ENCODE data around the gene BABAM1. TPM values are rescaled to one million over a fixed set of nuclear protein-coding genes. Genes with fewer than 3 reads are reported as not detected.
"Not testable (repeated sequence)": the region's sequence is repeated elsewhere in the genome, so short reads cannot be mapped to it uniquely, and the experiment has no call there.

The BABAM1 gene
- total and polyA plus RNA-seq, 2 of the 4 experiments (the other 2 are of a cell fraction) = 95.1 to 101 TPM

- BruUV-seq (replicated peaks); H4K20me1 ChIP-seq (ENCODE audit: insufficient read depth, low read length); H3K14ac ChIP-seq (replicated peaks; ENCODE audit: low read depth, low read length); H2AFZ ChIP-seq (replicated peaks; ENCODE audit: low read length, poor library complexity); dilution Hi-C loops (cut with HindIII; ENCODE audit: low sequenced_read_pairs, unreplicated experiment); H3K27me3 ChIP-seq (ENCODE audit: control insufficient read depth, insufficient read depth, low read length); H3K4ac ChIP-seq (ENCODE audit: low read depth, low read length); in situ Hi-C loops (cut with MboI; ENCODE audit: low sequenced_read_pairs); H3K56ac ChIP-seq (ENCODE audit: extremely low read depth, insufficient read depth, low read length); H2AK9ac ChIP-seq (replicated peaks; ENCODE audit: low read depth, low read length, poor library complexity); H2AK5ac ChIP-seq (ENCODE audit: low read depth, low read length); H2BK20ac ChIP-seq (ENCODE audit: low read depth, low read length); H3K4me1 ChIP-seq (ENCODE audit: control insufficient read depth, insufficient read depth, low read length); H3K4me3 ChIP-seq (ENCODE audit: insufficient read depth, low read depth, low read length); H2BK15ac ChIP-seq (ENCODE audit: low read depth, low read length); H2BK120ac ChIP-seq (ENCODE audit: low read depth, low read length); intact Hi-C loops (cut with micrococcal nuclease); H3K9me3 ChIP-seq (ENCODE audit: control insufficient read depth, insufficient read depth, low read length); H3K27ac ChIP-seq (ENCODE audit: insufficient read depth, low read length); H4K91ac ChIP-seq (ENCODE audit: insufficient read depth, low read depth, low read length); CTCF ChIA-PET; DNase-seq; H3K18ac ChIP-seq (ENCODE audit: low read depth, low read length); H4K5ac ChIP-seq (ENCODE audit: low read depth, low read length); H3K4me2 ChIP-seq (ENCODE audit: low read depth, low read length); H2BK5ac ChIP-seq (ENCODE audit: low read depth, low read length, poor library complexity, severe bottlenecking); H4K8ac ChIP-seq (ENCODE audit: low read depth in 2 of 2, low read length in 2 of 2); H3K9ac ChIP-seq (ENCODE audit: low read depth, low read length); POLR2A ChIA-PET (ENCODE audit: unreplicated experiment); ATAC-seq (ENCODE audit: low read depth); H3K23ac ChIP-seq (ENCODE audit: low read depth, low read length); H3K9me1 ChIP-seq (ENCODE audit: insufficient read depth, low read length): not testable (repeated sequence)
- Histone ChIP-seq H3K36me3 (ENCODE audit: control insufficient read depth, insufficient read depth, low read length) (peaks cover 13% of the 10 kb centered on the region), H3K79me1 (ENCODE audit: low read depth in 1 of 2, low read length in 2 of 2) (peaks cover 0 to 24% of the 10 kb centered on the region in 2 experiments; a peak in 3 of 4 replicates)
- no CpG with 5 or more reads among the region's 6 CpGs for WGBS, 2 experiments (ENCODE audit: extremely low coverage in 2 of 2, insufficient read length in 1 of 2)
These were observed 28.3 kb downstream of the BABAM1 start for GRCh38 chr19:17295551-17295950.
